Liver (tissue), 9 donors: ENCODE results near the gene FMO4. TPM values are rescaled to one million over a fixed set of nuclear protein-coding genes. Genes with fewer than 3 reads are reported as not detected.

Source experiments
- DNase-seq: peaks from one replicate; pipeline ENCODE4 v3.0.0-alpha.2; 2017; ENCODE audit warnings: low spot score
- H3K27ac ChIP-seq, 2 donors: one replicate each; pipeline ENCODE4 v1.7.0; 2013; ENCODE audit warnings: inconsistent platforms in 2 of 2, low read length in 2 of 2, control low read depth in 1 of 2, low read depth in 1 of 2, mild to moderate bottlenecking in 1 of 2
- H3K27me3 ChIP-seq, 4 donors: one replicate each; pipeline versions ENCODE4 v1.6.1 to v1.7.0; 2013; ENCODE audit warnings: low read length in 3 of 4, inconsistent platforms in 1 of 4, mild to moderate bottlenecking in 1 of 4, moderate library complexity in 1 of 4; ENCODE audit not compliant: control insufficient read depth in 4 of 4, insufficient read depth in 4 of 4
- H3K36me3 ChIP-seq, 4 donors: one replicate each; pipeline versions ENCODE4 v1.6.1 to v1.7.0; 2013; ENCODE audit warnings: low read length in 3 of 4, mild to moderate bottlenecking in 3 of 4, low read depth in 1 of 4, moderate library complexity in 1 of 4; ENCODE audit not compliant: control insufficient read depth in 4 of 4, insufficient read depth in 3 of 4
- H3K4me1 ChIP-seq, 4 donors: one replicate each; pipeline versions ENCODE4 v1.6.1 to v1.7.0; 2013; ENCODE audit warnings: low read length in 3 of 4, mild to moderate bottlenecking in 3 of 4, moderate library complexity in 1 of 4; ENCODE audit not compliant: control insufficient read depth in 4 of 4, insufficient read depth in 4 of 4
- H3K4me3 ChIP-seq, 3 donors: one replicate each; pipeline versions ENCODE4 v1.6.1 to v1.7.0; 2013; ENCODE audit warnings: low read length in 3 of 3, control low read depth in 1 of 3, low read depth in 1 of 3, mild to moderate bottlenecking in 1 of 3
- H3K9ac ChIP-seq, 2 donors: one replicate each; pipeline ENCODE4 v1.7.0; 2013; ENCODE audit warnings: low read length in 2 of 2, mild to moderate bottlenecking in 2 of 2, moderate library complexity in 2 of 2, control low read depth in 1 of 2, low read depth in 1 of 2
- H3K9me3 ChIP-seq, 4 donors: one replicate each; pipeline versions ENCODE4 v1.6.1 to v1.7.0; 2013; ENCODE audit warnings: low read length in 3 of 4; ENCODE audit not compliant: control insufficient read depth in 4 of 4
- ATF3 ChIP-seq: IDR thresholded peaks from 2 replicates; pipeline ENCODE4 v1.6.1; 2016; ENCODE audit warnings: antibody characterized with exemption
- CTCF ChIP-seq: fragments of 150-350 bp; IDR thresholded peaks from 2 replicates; pipeline ENCODE4 v1.5.1; 2017; ENCODE audit warnings: improper control_type of control experiment, low read depth, low read length; ENCODE audit not compliant: missing input control
- EGR1 ChIP-seq, 2 donors: IDR thresholded peaks; 2 replicates each; pipeline ENCODE4 v1.6.1; 2016 to 2018; ENCODE audit warnings: antibody characterized with exemption in 2 of 2, low read depth in 2 of 2
- FOXA1 ChIP-seq: IDR thresholded peaks from 2 replicates; pipeline ENCODE4 v1.6.1; 2016; ENCODE audit warnings: antibody characterized with exemption
- FOXA2 ChIP-seq: IDR thresholded peaks from 2 replicates; pipeline ENCODE4 v1.6.1; 2016; ENCODE audit warnings: antibody characterized with exemption
- GABPA ChIP-seq, 2 donors: IDR thresholded peaks in 1 of 2; conservative IDR thresholded peaks in 1 of 2; 2 replicates each; pipeline ENCODE4 v1.6.1; 2016; ENCODE audit warnings: antibody characterized with exemption in 2 of 2, mild to moderate bottlenecking in 1 of 2, moderate library complexity in 1 of 2
- HNF4A ChIP-seq, 2 donors: conservative IDR thresholded peaks; 2 replicates each; pipeline ENCODE4 v1.6.1; 2016; ENCODE audit warnings: antibody characterized with exemption in 2 of 2, mild to moderate bottlenecking in 2 of 2
- HNF4G ChIP-seq: IDR thresholded peaks from 2 replicates; pipeline ENCODE4 v1.6.1; 2016; ENCODE audit warnings: antibody characterized with exemption
- JUND ChIP-seq, 2 donors: IDR thresholded peaks; 2 replicates each; pipeline ENCODE4 v1.6.1; 2016; ENCODE audit warnings: antibody characterized with exemption in 2 of 2
- MAX ChIP-seq: IDR thresholded peaks from 2 replicates; pipeline ENCODE4 v1.6.1; 2016; ENCODE audit warnings: antibody characterized with exemption
- RAD21 ChIP-seq, 2 donors: IDR thresholded peaks; 2 replicates each; pipeline ENCODE4 v1.6.1; 2016; ENCODE audit warnings: antibody characterized with exemption in 2 of 2, mild to moderate bottlenecking in 2 of 2
- REST ChIP-seq: IDR thresholded peaks from 2 replicates; pipeline ENCODE4 v1.6.1; 2016; ENCODE audit warnings: antibody characterized with exemption, mild to moderate bottlenecking
- RXRA ChIP-seq, 2 donors: IDR thresholded peaks; 2 replicates each; pipeline ENCODE4 v1.6.1; 2017 to 2018; ENCODE audit warnings: antibody characterized with exemption in 2 of 2, mild to moderate bottlenecking in 1 of 2
- SP1 ChIP-seq: IDR thresholded peaks from 2 replicates; pipeline ENCODE4 v1.6.1; 2018; ENCODE audit warnings: antibody characterized with exemption, mild to moderate bottlenecking
- TAF1 ChIP-seq: conservative IDR thresholded peaks from 2 replicates; pipeline ENCODE4 v1.6.1; 2016; ENCODE audit warnings: antibody characterized with exemption, mild to moderate bottlenecking
- YY1 ChIP-seq: IDR thresholded peaks from 2 replicates; pipeline ENCODE4 v1.6.1; 2016; ENCODE audit warnings: antibody characterized with exemption, mild to moderate bottlenecking
- ZBTB33 ChIP-seq: IDR thresholded peaks from 2 replicates; pipeline ENCODE4 v1.6.1; 2016; ENCODE audit warnings: antibody characterized with exemption
- WGBS: extraction: QIAGEN DNeasy Blood & Tissue Kit; methylation state at CpG from one replicate; pipeline ENCODE4 v1.1.7; 2013; 5-methylcytosine and 5-hydroxymethylcytosine counted together
- polyA plus RNA-seq, 2 donors: library from polyadenylated mRNA; stranded (reverse) in 1 of 2; unstranded in 1 of 2; fragments of 200-250 nt in 1 of 2; fragments of >200 nt in 1 of 2; fragmentation: Nextera tagmentation in 1 of 2; extraction: Ambion mirVana in 1 of 2; gene quantifications; one replicate each; pipeline versions ENCODE4 v1.2.1 to v1.2.3, GENCODE V29; 2013 to 2015
- total RNA-seq, 2 donors: library from RNA; depleted of rRNA; stranded (reverse); fragments of >200 nt; gene quantifications; one replicate each; pipeline ENCODE4 v1.2.3, GENCODE V29; 2014
- donor health status: healthy.
- donor health status: healthy.
- donor health status: healthy.
- donor health status: healthy.
- donor health status: healthy.

The FMO4 gene
- total and polyA plus RNA-seq, 4 donors: 7.2 to 26.9 (median 9.3) TPM

GRCh38 chr1:171286032-171286705, 27.8 kb upstream of the FMO4 start:
- H3K27ac ChIP-seq: no peak overlapping the region
- 74% methylated on average over 4 of the region's 4 CpGs for WGBS
- DNase-seq: no peak
- no peaks in the 10 kb centered on the region for H3K36me3 ChIP-seq
- no peaks in the 10 kb centered on the region for H3K9me3 ChIP-seq
- no peak overlapping the region for H3K4me3 ChIP-seq
- no peak for TF ChIP-seq FOXA1
- TF ChIP-seq REST: no peak
- TF ChIP-seq ATF3: no peak
- no peak for TF ChIP-seq HNF4A (conservative IDR thresholded peaks at IDR 0.05)
- TF ChIP-seq SP1: no peak
- no peak for TF ChIP-seq JUND (IDR thresholded peaks at IDR 0.05)
- TF ChIP-seq YY1: no peak
- no peak for TF ChIP-seq RAD21 (IDR thresholded peaks at IDR 0.05)
- no peak for TF ChIP-seq EGR1 (IDR thresholded peaks at IDR 0.05; ENCODE audit: low read depth in 2 of 2)
- TF ChIP-seq CTCF: no peak
- TF ChIP-seq ZBTB33: no peak
- TF ChIP-seq GABPA (IDR thresholded peaks at IDR 0.05 in 1 of 2, conservative IDR thresholded peaks at IDR 0.05 in 1 of 2): no peak
- no peak for TF ChIP-seq RXRA (IDR thresholded peaks at IDR 0.05)
- no peak for TF ChIP-seq FOXA2
- no peak for TF ChIP-seq TAF1
- no peak for TF ChIP-seq HNF4G
- TF ChIP-seq MAX: no peak
- H3K4me1 ChIP-seq: no peaks in the 10 kb centered on the region
- H3K27me3 ChIP-seq: no peaks in the 10 kb centered on the region
- no peak overlapping the region for H3K9ac ChIP-seq
